ENCODE measurements around the gene UBR1.

DNA sequence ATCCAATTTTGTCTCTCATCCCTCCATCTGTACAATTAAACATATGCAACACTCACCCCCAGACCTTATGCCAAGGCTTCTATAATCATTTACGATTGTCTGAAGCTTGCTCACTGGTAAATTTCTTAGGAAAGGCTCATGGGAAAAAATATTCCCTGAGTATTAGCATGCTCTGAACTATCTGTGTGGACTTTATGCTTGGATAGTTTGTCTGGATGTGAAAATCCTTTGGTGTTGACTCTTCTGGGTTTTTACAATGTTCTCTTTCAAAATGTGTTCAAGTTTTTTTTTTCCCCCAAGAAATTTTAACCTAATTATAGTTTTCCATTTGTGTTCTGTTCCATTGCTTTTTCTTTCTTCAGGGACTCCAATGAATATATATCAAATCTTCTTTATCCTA, 165.3 kb downstream of the UBR1 start:
- TF ChIP-seq, protein P1, sequence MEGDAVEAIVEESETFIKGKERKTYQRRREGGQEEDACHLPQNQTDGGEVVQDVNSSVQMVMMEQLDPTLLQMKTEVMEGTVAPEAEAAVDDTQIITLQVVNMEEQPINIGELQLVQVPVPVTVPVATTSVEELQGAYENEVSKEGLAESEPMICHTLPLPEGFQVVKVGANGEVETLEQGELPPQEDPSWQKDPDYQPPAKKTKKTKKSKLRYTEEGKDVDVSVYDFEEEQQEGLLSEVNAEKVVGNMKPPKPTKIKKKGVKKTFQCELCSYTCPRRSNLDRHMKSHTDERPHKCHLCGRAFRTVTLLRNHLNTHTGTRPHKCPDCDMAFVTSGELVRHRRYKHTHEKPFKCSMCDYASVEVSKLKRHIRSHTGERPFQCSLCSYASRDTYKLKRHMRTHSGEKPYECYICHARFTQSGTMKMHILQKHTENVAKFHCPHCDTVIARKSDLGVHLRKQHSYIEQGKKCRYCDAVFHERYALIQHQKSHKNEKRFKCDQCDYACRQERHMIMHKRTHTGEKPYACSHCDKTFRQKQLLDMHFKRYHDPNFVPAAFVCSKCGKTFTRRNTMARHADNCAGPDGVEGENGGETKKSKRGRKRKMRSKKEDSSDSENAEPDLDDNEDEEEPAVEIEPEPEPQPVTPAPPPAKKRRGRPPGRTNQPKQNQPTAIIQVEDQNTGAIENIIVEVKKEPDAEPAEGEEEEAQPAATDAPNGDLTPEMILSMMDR (conservative IDR thresholded peaks at IDR 0.05 in 1 of 2, IDR thresholded peaks at IDR 0.05 in 1 of 2; ENCODE audit: low read depth in 1 of 2, low read length in 2 of 2), result no peak
- no peak for TF ChIP-seq EZH2 (IDR thresholded peaks at IDR 0.05; ENCODE audit: low read length, missing control alignments)
